B cell (primary cell): ENCODE data around the gene PEPD.

Experiments used
- EZH2 ChIP-seq: IDR thresholded peaks from 2 replicates; pipeline ENCODE4 v1.6.1; 2012; ENCODE audit warnings: borderline replicate concordance, low read depth, mild to moderate bottlenecking, moderate library complexity, low read length; ENCODE audit not compliant: insufficient read depth, poor library complexity, severe bottlenecking
- TF ChIP-seq, protein P1 (sequence below): fragments of 200-600 bp; IDR thresholded peaks from one replicate; pipeline ENCODE4 v1.8.0; 2022; ENCODE audit warnings: antibody characterized with exemption, mild to moderate bottlenecking

DNA sequence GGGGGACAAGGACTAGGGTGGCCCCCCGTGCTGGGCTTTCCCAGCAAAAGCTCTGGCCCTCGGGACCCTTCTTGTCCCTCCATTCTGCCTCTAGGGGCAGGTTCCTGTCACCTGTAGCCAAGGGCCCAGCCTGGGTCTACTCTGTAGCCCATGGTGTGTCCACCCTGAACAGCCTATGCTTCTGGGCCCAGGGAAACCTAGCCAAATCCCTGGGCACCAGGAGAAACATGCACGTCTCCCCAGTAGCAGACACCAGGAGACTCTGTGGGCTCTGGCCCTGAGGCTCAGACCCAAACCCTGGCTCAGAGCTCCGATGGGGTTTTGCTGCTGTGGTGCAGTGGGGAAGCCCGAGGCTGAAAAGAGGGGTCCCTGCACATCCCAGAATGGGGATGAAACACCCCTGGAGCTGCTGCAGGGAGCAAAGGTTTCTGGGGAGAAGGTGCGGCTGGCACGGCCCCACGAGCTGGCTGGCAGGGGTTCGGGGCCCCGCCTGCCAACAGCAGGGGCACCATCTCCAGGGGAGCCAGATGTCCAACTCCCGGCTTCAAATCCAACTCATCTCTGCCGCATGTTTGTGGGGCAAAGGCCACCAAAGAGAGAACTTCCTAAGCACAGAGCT, 129.9 kb downstream of the PEPD start:
- TF ChIP-seq, protein P1, sequence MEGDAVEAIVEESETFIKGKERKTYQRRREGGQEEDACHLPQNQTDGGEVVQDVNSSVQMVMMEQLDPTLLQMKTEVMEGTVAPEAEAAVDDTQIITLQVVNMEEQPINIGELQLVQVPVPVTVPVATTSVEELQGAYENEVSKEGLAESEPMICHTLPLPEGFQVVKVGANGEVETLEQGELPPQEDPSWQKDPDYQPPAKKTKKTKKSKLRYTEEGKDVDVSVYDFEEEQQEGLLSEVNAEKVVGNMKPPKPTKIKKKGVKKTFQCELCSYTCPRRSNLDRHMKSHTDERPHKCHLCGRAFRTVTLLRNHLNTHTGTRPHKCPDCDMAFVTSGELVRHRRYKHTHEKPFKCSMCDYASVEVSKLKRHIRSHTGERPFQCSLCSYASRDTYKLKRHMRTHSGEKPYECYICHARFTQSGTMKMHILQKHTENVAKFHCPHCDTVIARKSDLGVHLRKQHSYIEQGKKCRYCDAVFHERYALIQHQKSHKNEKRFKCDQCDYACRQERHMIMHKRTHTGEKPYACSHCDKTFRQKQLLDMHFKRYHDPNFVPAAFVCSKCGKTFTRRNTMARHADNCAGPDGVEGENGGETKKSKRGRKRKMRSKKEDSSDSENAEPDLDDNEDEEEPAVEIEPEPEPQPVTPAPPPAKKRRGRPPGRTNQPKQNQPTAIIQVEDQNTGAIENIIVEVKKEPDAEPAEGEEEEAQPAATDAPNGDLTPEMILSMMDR: no peak
- TF ChIP-seq EZH2: no peak
